GM11168 (cell line): ENCODE results near the gene TMEM45A.

Experiments
- in situ Hi-C: fragments of 300-500 bp; cut with MboI; formaldehyde crosslinking; loops from one replicate; pipeline ENCODE4 v1.12.0; 2022; ENCODE audit warnings: low sequenced_read_pairs; ENCODE audit not compliant: unreplicated experiment

The TMEM45A gene

DNA sequence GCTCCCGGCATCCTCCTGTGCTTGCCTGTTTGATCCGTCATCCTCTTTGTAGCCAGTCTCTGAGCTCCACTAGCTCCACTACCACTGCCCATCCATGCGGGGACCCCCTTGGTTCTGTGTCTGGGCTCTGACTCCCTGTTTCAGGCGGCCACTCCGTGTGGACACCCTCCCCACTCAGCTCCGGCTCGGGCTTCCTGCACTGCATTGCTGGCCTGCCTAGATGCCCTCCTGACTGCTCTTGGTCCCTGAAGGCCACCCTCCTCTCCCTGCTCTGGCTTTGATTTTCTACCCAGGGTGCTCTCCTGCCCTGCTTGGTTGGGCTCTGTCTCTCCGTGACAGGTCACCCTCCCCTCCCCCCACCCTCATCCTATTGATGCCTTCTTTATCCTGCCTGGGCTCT is 112.9 kb downstream of the TMEM45A start:
- in situ Hi-C loops, result no loop called here

GRCh38 chr3:100606894-100607512 is 114.6 kb downstream of the TMEM45A start:
- in situ Hi-C loops, result no loop called here

- in situ Hi-C loops, result no loop called here
These were observed 116.9 kb downstream of the TMEM45A start, which contains the start of gene ADGRG7 for GRCh38 chr3:100609305-100609704. TSS of gene ADGRG7 (plus strand) at chr3:100609601. CDS start at chr3:100609857, 256 bp downstream.

DNA sequence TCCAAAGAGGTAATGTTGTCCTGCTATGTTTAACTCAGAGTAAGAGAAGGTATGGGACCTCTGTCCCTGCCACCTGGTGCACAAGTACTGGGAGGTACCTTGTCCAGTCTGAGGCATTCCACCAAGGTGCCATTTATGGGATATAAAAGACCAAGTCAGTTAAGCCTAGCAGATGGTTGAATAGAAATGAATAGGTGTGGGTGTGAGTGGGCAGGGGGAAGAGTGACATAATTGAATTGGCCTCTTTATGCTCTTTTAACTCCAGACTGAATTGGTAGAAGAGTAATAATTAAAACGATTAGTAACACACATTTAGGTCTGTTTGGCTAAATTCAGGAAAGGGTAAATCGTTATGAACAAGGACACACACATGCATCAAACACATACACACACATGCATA is 117.5 kb downstream of the TMEM45A start:
- in situ Hi-C loops, result no loop called here

GRCh38 chr3:100611221-100611620 is 118.8 kb downstream of the TMEM45A start:
- in situ Hi-C loops, result no loop called here

DNA sequence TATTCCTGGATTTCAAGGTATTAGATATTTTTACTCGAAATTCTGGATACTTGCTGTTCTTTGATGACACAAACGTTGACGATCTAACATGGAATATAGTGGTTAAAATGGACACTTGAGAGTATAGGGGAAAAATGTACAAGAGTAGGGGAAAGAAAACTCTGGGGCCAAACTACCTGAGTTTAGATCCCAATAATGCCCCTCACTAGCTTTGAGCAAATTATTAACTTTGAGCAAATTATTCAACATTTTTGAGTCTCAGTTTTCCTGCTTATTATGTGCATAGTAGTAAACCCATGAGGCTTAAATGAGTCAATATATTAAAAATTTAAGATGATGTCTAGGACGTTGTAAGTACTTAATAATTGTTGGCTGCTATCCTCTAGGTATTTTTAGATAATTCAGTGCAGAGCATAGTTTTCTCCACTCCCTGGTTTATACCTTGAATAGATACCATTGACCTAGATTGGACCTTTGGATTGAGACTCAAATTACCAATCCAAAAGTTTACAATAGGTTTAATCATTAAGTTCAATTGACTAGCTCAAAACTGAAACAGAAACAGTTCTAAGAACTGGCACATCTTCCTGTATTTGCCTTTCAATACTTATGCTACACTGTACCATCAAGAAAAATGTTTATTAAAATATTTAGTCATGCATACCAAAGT is 121.4 kb downstream of the TMEM45A start:
- in situ Hi-C loops, result no loop called here

DNA sequence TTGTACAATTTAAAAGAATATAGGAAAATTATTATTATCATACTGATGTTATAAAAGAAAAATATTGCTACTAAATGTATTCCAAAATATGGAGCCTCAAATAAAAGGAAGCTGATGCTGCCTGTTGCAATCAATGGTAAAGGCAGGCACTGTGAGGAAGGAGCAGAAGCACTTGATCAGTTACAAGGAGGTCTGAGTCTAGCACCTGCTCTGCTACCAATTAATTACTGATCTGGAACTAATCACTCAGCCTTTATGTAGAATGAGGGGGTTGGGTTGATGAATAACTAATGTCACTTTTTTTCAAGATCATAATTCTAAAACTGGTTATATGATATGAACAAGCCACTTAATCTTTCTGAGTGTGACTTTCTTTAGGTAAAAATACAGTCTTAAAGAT is 122.5 kb downstream of the TMEM45A start:
- in situ Hi-C loops, result no loop called here

DNA sequence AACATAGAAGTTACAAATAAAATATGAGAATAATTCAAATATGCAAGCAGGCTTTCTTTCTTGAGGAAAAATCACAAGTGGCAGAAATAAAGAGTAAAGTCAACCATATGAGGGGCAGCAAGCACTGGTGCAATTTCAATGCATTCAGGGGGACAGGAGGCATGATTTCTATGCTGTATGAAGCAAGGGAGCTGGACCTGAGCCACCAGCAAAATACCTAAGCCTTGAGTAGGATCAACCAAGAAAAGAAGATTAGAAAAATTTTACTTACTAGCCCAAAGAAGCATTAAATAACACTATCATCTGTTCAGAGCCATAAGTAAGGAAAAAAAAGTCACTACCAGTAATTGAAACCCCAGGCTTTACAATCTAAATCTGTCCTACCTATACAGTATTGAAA is 123.3 kb downstream of the TMEM45A start:
- in situ Hi-C loops, result no loop called here

- in situ Hi-C loops, result no loop called here
These were observed 128.8 kb downstream of the TMEM45A start for GRCh38 chr3:100621251-100621650.
